ENCODE results near the gene NEURL2. TPM values are rescaled to one million over a fixed set of nuclear protein-coding genes. Genes with fewer than 3 reads are reported as not detected.
A peak's percentile ranks its signal among the peaks of the same experiment; 100 is the strongest.

NEURL2 gene
- total RNA-seq, 1 donor: 6.8 TPM

- peak within 1 kb of the TSS; percentile 85 for H3K4me3 ChIP-seq (ENCODE audit: low read depth, low read length)
- peak; percentile 100 for DNase-seq (ENCODE audit: low read depth)
- no peak for TF ChIP-seq CTCF (IDR thresholded peaks at IDR 0.05; ENCODE audit: insufficient read depth, low read length)
These were observed 33.7 kb downstream of the NEURL2 start, which contains the start of the genes ACOT8 and ZSWIM3 for GRCh38 chr20:45857114-45857881. Gene ACOT8 (minus strand): TSS chr20:45857392. CDS start chr20:45857315, 77 bp downstream. Gene ZSWIM3 (plus strand): TSS chr20:45857614. CDS start chr20:45857826, 212 bp downstream.

DNA sequence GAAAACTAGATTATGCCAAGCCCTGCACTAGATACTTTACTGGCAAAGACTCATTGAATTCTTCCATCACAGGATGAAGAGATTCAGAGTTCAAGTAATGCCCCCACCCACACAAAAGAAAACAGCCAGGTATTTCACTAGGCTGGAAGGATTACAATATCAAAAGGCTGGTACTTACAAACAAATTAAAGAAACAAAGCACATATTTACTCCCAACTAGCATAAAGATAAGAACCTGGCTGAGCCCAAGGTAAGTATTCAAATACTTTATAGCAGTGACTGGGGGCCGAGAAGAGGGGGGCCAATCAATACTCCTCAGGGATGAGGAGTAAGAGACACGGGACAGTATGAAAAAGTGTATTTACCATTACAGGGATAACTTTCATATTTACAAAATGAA is 37.5 kb downstream of the NEURL2 start:
- no peak for DNase-seq (ENCODE audit: low read depth)
- no peak overlapping the region for H3K4me3 ChIP-seq (ENCODE audit: low read depth, low read length)
- TF ChIP-seq CTCF (IDR thresholded peaks at IDR 0.05; ENCODE audit: insufficient read depth, low read length): no peak

DNA sequence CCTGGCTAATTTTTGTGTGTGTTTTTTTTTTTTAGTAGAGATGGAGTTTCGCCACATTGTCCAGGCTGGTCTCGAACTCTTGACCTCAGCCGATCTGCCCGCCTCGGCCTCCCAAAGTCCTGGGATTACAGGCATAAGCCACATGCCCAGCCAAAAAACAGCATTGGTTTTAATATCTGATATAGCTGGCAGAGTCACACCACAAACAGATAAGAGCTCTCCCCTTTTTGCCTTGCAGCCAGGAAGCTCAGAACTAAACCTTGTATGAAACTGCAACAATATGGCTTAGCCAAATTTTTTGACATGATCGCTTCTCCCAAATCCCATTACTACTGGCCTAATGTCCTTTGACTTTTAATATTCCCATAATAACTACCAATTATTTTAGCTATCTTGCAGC is 38.7 kb downstream of the NEURL2 start:
- no peak overlapping the region for H3K4me3 ChIP-seq (ENCODE audit: low read depth, low read length)
- TF ChIP-seq CTCF (IDR thresholded peaks at IDR 0.05; ENCODE audit: insufficient read depth, low read length): no peak
- no peak for DNase-seq (ENCODE audit: low read depth)

DNA sequence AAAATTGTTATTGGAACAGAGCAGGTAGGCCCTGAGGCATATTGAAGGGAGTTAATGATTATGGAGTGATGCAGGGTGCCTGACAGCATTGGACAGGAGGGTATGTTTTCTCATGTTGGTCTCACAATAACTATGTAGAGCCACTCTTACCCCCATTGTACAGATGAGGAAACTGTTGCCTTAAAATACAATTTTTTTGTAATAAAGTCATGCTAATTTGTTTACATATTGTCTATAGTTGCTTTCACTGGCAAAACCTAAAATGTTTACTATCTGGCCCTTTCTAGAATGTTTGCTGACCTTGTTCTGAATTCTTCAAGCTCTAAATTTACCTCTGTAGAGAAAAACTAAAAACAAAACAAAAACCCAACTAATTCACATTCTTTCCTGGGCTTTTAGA is 39.5 kb downstream of the NEURL2 start:
- H3K4me3 ChIP-seq (ENCODE audit: low read depth, low read length): no peak overlapping the region
- no peak for DNase-seq (ENCODE audit: low read depth)

GRCh38 chr20:45850926-45851325 is 40.1 kb downstream of the NEURL2 start:
- H3K4me3 ChIP-seq (ENCODE audit: low read depth, low read length): no peak overlapping the region
- no peak for DNase-seq (ENCODE audit: low read depth)
- no peak for TF ChIP-seq CTCF (IDR thresholded peaks at IDR 0.05; ENCODE audit: insufficient read depth, low read length)

More for the DNA sequence above, 39.5 kb downstream of the NEURL2 start:
- no peak for TF ChIP-seq CTCF (IDR thresholded peaks at IDR 0.05; ENCODE audit: insufficient read depth, low read length)

- H3K4me3 ChIP-seq (ENCODE audit: low read depth, low read length): no peak overlapping the region
- no peak for DNase-seq (ENCODE audit: low read depth)
- TF ChIP-seq CTCF (IDR thresholded peaks at IDR 0.05; ENCODE audit: insufficient read depth, low read length): no peak
These were observed 40.8 kb downstream of the NEURL2 start for GRCh38 chr20:45850238-45850637.
